Measurements from ENCODE around the gene EID3. TPM values are rescaled to one million over a fixed set of nuclear protein-coding genes. Genes with fewer than 3 reads are reported as not detected.

Gene EID3
- total and polyA plus RNA-seq, 4 donors: 0.17 to 6.4 (median 1.2) TPM

DNA sequence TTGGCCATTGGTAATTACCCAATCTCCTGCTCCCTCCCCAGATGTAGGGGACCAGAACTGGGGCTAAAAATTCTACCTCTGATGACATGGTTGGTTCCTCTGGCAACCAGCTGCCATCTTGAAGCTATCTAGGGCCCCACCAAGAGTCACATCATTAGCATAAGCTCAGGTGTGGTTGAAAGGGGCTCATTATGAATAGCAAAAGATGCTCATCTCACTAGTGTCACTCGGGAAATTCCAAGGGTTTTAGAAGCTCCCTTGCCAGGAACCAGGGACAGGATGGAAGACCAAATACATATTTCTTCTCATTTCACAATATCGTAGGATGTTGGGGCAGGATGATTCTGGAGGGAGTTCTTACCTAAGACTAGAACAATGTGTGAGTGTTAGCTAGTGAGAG is 38.6 kb downstream of the EID3 start:
- Histone ChIP-seq H3K36me3 (ENCODE audit: control insufficient read depth in 4 of 4, insufficient read depth in 3 of 4, low read depth in 1 of 4, low read length in 3 of 4) (peaks cover 18 to 51% (median 32%) of the 10 kb centered on the region in 4 donors), H3K27ac (ENCODE audit: low read depth in 1 of 2, low read length in 2 of 2) (no peak overlapping the region), H3K9me3 (ENCODE audit: control insufficient read depth in 4 of 4, low read length in 3 of 4) (no peaks in the 10 kb centered on the region), H3K27me3 (ENCODE audit: control insufficient read depth in 4 of 4, insufficient read depth in 4 of 4, low read length in 3 of 4) (no peaks in the 10 kb centered on the region), H3K9ac (ENCODE audit: low read depth in 1 of 2, low read length in 2 of 2) (no peak overlapping the region), H3K4me3 (ENCODE audit: low read depth in 1 of 3, low read length in 3 of 3) (no peak overlapping the region), H3K4me1 (ENCODE audit: control insufficient read depth in 4 of 4, insufficient read depth in 4 of 4, low read length in 3 of 4) (no peaks in the 10 kb centered on the region)
- WGBS: 96% methylated on average over 2 of the region's 2 CpGs
- TF ChIP-seq YY1 (IDR thresholded peaks at IDR 0.05) (no peak), JUND (IDR thresholded peaks at IDR 0.05) (no peak), GABPA (IDR thresholded peaks at IDR 0.05 in 1 of 2, conservative IDR thresholded peaks at IDR 0.05 in 1 of 2) (no peak), FOXA2 (IDR thresholded peaks at IDR 0.05) (no peak), RXRA (IDR thresholded peaks at IDR 0.05) (no peak), NR2F2 (IDR thresholded peaks at IDR 0.05) (no peak), RAD21 (IDR thresholded peaks at IDR 0.05) (no peak)
- TF ChIP-seq, protein P1, sequence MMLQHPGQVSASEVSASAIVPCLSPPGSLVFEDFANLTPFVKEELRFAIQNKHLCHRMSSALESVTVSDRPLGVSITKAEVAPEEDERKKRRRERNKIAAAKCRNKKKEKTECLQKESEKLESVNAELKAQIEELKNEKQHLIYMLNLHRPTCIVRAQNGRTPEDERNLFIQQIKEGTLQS (IDR thresholded peaks at IDR 0.05): no peak
- TF ChIP-seq, protein P2, sequence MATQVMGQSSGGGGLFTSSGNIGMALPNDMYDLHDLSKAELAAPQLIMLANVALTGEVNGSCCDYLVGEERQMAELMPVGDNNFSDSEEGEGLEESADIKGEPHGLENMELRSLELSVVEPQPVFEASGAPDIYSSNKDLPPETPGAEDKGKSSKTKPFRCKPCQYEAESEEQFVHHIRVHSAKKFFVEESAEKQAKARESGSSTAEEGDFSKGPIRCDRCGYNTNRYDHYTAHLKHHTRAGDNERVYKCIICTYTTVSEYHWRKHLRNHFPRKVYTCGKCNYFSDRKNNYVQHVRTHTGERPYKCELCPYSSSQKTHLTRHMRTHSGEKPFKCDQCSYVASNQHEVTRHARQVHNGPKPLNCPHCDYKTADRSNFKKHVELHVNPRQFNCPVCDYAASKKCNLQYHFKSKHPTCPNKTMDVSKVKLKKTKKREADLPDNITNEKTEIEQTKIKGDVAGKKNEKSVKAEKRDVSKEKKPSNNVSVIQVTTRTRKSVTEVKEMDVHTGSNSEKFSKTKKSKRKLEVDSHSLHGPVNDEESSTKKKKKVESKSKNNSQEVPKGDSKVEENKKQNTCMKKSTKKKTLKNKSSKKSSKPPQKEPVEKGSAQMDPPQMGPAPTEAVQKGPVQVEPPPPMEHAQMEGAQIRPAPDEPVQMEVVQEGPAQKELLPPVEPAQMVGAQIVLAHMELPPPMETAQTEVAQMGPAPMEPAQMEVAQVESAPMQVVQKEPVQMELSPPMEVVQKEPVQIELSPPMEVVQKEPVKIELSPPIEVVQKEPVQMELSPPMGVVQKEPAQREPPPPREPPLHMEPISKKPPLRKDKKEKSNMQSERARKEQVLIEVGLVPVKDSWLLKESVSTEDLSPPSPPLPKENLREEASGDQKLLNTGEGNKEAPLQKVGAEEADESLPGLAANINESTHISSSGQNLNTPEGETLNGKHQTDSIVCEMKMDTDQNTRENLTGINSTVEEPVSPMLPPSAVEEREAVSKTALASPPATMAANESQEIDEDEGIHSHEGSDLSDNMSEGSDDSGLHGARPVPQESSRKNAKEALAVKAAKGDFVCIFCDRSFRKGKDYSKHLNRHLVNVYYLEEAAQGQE (IDR thresholded peaks at IDR 0.05): no peak
- TF ChIP-seq, protein P3, sequence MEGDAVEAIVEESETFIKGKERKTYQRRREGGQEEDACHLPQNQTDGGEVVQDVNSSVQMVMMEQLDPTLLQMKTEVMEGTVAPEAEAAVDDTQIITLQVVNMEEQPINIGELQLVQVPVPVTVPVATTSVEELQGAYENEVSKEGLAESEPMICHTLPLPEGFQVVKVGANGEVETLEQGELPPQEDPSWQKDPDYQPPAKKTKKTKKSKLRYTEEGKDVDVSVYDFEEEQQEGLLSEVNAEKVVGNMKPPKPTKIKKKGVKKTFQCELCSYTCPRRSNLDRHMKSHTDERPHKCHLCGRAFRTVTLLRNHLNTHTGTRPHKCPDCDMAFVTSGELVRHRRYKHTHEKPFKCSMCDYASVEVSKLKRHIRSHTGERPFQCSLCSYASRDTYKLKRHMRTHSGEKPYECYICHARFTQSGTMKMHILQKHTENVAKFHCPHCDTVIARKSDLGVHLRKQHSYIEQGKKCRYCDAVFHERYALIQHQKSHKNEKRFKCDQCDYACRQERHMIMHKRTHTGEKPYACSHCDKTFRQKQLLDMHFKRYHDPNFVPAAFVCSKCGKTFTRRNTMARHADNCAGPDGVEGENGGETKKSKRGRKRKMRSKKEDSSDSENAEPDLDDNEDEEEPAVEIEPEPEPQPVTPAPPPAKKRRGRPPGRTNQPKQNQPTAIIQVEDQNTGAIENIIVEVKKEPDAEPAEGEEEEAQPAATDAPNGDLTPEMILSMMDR (IDR thresholded peaks at IDR 0.05; ENCODE audit: low read depth, low read length, missing input control): no peak
- TF ChIP-seq, protein P4, sequence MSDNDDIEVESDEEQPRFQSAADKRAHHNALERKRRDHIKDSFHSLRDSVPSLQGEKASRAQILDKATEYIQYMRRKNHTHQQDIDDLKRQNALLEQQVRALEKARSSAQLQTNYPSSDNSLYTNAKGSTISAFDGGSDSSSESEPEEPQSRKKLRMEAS (IDR thresholded peaks at IDR 0.05): no peak
- DNase-seq (ENCODE audit: low spot score): no peak

DNA sequence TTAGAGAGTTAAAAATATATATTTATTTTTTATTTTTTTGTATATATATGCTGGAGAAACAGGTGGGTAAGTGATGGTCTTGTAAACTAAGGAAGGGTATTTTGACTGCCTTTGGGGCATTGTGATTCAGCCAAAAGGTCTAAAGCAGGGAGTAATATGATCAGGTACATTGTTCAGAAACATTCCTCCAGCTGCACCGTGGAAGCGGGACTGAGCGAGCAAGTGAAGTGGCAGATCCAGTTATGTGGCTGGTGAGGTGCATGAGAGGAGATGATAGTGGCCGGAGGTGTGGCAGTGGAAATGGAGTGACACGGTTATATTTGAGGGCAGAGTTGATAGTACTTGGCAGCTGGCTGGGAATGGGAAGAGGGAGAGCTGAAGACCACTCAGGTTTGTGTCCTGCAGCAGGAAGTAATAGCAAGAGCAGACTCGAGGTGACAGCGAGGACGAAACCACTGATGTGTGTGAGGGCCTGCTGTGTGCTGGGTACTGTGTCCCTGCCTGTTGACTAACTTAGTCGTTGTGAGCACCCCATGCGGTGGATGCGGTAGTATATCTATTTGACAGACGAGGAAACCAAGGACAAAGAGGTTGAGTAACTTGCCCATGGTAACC is 39.2 kb downstream of the EID3 start:
- H3K4me1 ChIP-seq (ENCODE audit: control insufficient read depth in 4 of 4, insufficient read depth in 4 of 4, low read length in 3 of 4): no peaks in the 10 kb centered on the region
- H3K27ac ChIP-seq (ENCODE audit: low read depth in 1 of 2, low read length in 2 of 2): no peak overlapping the region
- H3K36me3 ChIP-seq (ENCODE audit: control insufficient read depth in 4 of 4, insufficient read depth in 3 of 4, low read depth in 1 of 4, low read length in 3 of 4): peaks cover 18 to 53% (median 32%) of the 10 kb centered on the region in 4 donors
- no peak overlapping the region for H3K9ac ChIP-seq (ENCODE audit: low read depth in 1 of 2, low read length in 2 of 2)
- no peak for DNase-seq (ENCODE audit: low spot score)
- WGBS: 95% methylated on average over 12 of the region's 12 CpGs
- TF ChIP-seq, protein P3 (IDR thresholded peaks at IDR 0.05; ENCODE audit: low read depth, low read length, missing input control): no peak
- TF ChIP-seq EGR1 (IDR thresholded peaks at IDR 0.05; ENCODE audit: low read depth in 2 of 2) (no peak), RXRA (IDR thresholded peaks at IDR 0.05) (no peak), RAD21 (IDR thresholded peaks at IDR 0.05) (no peak), NR2F2 (IDR thresholded peaks at IDR 0.05) (no peak), HNF4G (IDR thresholded peaks at IDR 0.05) (no peak)
- TF ChIP-seq, protein P5, sequence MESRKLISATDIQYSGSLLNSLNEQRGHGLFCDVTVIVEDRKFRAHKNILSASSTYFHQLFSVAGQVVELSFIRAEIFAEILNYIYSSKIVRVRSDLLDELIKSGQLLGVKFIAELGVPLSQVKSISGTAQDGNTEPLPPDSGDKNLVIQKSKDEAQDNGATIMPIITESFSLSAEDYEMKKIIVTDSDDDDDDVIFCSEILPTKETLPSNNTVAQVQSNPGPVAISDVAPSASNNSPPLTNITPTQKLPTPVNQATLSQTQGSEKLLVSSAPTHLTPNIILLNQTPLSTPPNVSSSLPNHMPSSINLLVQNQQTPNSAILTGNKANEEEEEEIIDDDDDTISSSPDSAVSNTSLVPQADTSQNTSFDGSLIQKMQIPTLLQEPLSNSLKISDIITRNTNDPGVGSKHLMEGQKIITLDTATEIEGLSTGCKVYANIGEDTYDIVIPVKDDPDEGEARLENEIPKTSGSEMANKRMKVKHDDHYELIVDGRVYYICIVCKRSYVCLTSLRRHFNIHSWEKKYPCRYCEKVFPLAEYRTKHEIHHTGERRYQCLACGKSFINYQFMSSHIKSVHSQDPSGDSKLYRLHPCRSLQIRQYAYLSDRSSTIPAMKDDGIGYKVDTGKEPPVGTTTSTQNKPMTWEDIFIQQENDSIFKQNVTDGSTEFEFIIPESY (IDR thresholded peaks at IDR 0.05): no peak
- TF ChIP-seq, protein P1 (IDR thresholded peaks at IDR 0.05): no peak
- H3K9me3 ChIP-seq (ENCODE audit: control insufficient read depth in 4 of 4, low read length in 3 of 4): no peaks in the 10 kb centered on the region
- H3K4me3 ChIP-seq (ENCODE audit: low read depth in 1 of 3, low read length in 3 of 3): no peak overlapping the region
- no peaks in the 10 kb centered on the region for H3K27me3 ChIP-seq (ENCODE audit: control insufficient read depth in 4 of 4, insufficient read depth in 4 of 4, low read length in 3 of 4)

Data from liver (tissue), 9 donors.